Esophagus squamous epithelium (tissue), 5 donors: ENCODE data around the gene CPSF4. TPM values are rescaled to one million over a fixed set of nuclear protein-coding genes. Genes with fewer than 3 reads are reported as not detected.
A peak's percentile ranks its signal among the peaks of the same experiment; 100 is the strongest.

Experiments used
- DNase-seq: peaks from one replicate; lab custom pipeline; 2025; lab: John Stamatoyannopoulos, UW
- H3K27ac ChIP-seq, 4 donors: fragments of 200-600 bp; sonication (generic); one replicate each; pipeline ENCODE4 v1.5.1; 2016 to 2019; ENCODE audit warnings: mild to moderate bottlenecking in 1 of 4
- H3K27me3 ChIP-seq, 4 donors: fragments of 200-600 bp; sonication (generic); 1 replicate in 3 of 4; 2 replicates in 1 of 4; pipeline versions ENCODE4 v1.5.1 to v1.6.0; 2017 to 2021; ENCODE audit warnings: antibody characterized with exemption in 1 of 4
- H3K36me3 ChIP-seq, 3 donors: fragments of 200-600 bp; sonication (generic); one replicate each; pipeline ENCODE4 v1.5.1; 2016 to 2019
- H3K4me1 ChIP-seq, 3 donors: fragments of 200-600 bp; sonication (generic); one replicate each; pipeline ENCODE4 v1.5.1; 2017 to 2019
- H3K4me3 ChIP-seq, 4 donors: fragments of 200-600 bp; sonication (generic); 1 replicate in 3 of 4; 2 replicates in 1 of 4; pipeline ENCODE4 v1.5.1; 2016 to 2019; ENCODE audit warnings: mild to moderate bottlenecking in 2 of 4, moderate library complexity in 1 of 4
- H3K9me3 ChIP-seq, 3 donors: fragments of 200-600 bp; sonication (generic); one replicate each; pipeline ENCODE4 v1.5.1; 2016 to 2019
- POLR2A ChIP-seq, 4 donors: fragments of 450-650 bp; IDR thresholded peaks; one replicate each; pipeline ENCODE4 v1.6.1; 2017; ENCODE audit warnings: antibody characterized with exemption in 4 of 4, mild to moderate bottlenecking in 4 of 4, moderate library complexity in 3 of 4
- WGBS, 2 donors: methylation state at CpG; one replicate each; pipeline ENCODE4 v1.1.5; 2018; 5-methylcytosine and 5-hydroxymethylcytosine counted together
- intact Hi-C: fragments of 100-400 bp; cut with DNase I; formaldehyde crosslinking; loops from one replicate; pipeline ENCODE4 v1.15.0; 2022
- total RNA-seq, 4 donors: library from RNA; depleted of rRNA; stranded (reverse); fragments of >200 nt; gene quantifications; one replicate each; pipeline ENCODE4 v1.1.0, GENCODE V29; 2016
- TF ChIP-seq, protein P1 (sequence below), 6 experiments: fragments of 450-650 bp in 4 of 6; fragments of 200-600 bp in 2 of 6; sonication (generic) in 2 of 6; IDR thresholded peaks; one replicate each; pipeline ENCODE4 v1.5.1; 2016 to 2019; ENCODE audit warnings: antibody characterized with exemption in 6 of 6, mild to moderate bottlenecking in 4 of 6, moderate library complexity in 4 of 6
- donor health status: DM: yes; HTN: yes; CAD: no.

CPSF4 gene
- total RNA-seq, 4 donors from 2014 or later, result 15.1 to 29.2 (median 19.4) TPM

DNA sequence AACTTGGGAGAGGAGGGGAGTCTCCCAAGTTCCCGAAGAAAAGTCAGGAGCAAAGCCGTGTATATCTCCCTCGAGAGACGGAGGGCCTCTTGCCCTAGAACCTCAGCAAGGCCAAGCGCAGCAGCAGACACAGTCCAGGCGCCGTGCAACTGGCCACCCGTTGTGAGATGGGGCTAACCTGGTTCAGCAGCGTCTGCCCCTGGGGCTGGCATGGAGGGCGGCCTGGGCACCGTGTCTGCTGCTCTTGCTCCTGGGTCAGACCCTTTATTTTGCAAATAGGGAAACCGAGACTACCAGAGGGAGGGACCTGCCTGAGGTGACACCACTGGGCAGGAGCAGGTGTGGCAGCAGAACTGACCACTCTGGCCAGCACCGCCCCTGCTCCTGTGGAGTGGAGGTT is 13.8 kb downstream of the CPSF4 start:
- no peaks in the 10 kb centered on the region for H3K9me3 ChIP-seq
- intact Hi-C loops, result no loop called here
- H3K36me3 ChIP-seq, result peaks cover 22 to 100% (median 63%) of the 10 kb centered on the region in 3 donors
- no peak overlapping the region for H3K4me3 ChIP-seq
- H3K27me3 ChIP-seq, result no peaks in the 10 kb centered on the region
- TF ChIP-seq POLR2A (IDR thresholded peaks at IDR 0.05), result no peak
- TF ChIP-seq, protein P1, sequence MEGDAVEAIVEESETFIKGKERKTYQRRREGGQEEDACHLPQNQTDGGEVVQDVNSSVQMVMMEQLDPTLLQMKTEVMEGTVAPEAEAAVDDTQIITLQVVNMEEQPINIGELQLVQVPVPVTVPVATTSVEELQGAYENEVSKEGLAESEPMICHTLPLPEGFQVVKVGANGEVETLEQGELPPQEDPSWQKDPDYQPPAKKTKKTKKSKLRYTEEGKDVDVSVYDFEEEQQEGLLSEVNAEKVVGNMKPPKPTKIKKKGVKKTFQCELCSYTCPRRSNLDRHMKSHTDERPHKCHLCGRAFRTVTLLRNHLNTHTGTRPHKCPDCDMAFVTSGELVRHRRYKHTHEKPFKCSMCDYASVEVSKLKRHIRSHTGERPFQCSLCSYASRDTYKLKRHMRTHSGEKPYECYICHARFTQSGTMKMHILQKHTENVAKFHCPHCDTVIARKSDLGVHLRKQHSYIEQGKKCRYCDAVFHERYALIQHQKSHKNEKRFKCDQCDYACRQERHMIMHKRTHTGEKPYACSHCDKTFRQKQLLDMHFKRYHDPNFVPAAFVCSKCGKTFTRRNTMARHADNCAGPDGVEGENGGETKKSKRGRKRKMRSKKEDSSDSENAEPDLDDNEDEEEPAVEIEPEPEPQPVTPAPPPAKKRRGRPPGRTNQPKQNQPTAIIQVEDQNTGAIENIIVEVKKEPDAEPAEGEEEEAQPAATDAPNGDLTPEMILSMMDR (IDR thresholded peaks at IDR 0.05), result no peak
- peak overlapping the region in 3 of 4 donors; percentile 64 to 78 (median 68) for H3K27ac ChIP-seq
- no CpG with 5 or more reads among the region's 13 CpGs for WGBS, 2 donors
- H3K4me1 ChIP-seq, result peaks cover 0 to 25% (median 0%) of the 10 kb centered on the region in 3 donors
- DNase-seq, result no peak

DNA sequence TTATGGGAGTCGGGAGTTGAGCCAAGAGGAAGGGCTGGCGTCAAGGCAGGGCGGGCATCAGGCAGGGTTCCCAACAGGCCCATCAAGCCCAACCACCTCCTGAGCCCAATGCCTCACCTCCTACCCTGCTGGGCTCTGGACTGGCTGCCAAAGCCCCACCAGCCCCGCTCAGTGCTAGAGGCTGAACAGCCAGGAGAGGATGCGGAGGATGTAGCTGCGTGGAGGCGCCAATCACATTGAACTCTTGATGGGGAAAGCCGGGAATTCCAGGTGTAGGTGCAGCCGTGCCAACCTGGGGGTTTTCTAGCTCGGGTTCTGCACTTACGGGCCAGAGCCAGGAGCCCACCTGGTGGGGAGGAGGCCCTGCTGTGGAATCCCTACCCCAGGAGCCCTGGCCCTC is 14.4 kb downstream of the CPSF4 start:
- Histone ChIP-seq H3K27ac (peak overlapping the region in 3 of 4 donors; percentile 64 to 78 (median 68)), H3K27me3 (no peaks in the 10 kb centered on the region), H3K36me3 (peaks cover 24 to 100% (median 63%) of the 10 kb centered on the region in 3 donors), H3K4me1 (peaks cover 0 to 25% (median 0%) of the 10 kb centered on the region in 3 donors), H3K4me3 (no peak overlapping the region), H3K9me3 (no peaks in the 10 kb centered on the region)
- TF ChIP-seq, protein P1 (IDR thresholded peaks at IDR 0.05), result no peak
- no peak for TF ChIP-seq POLR2A (IDR thresholded peaks at IDR 0.05)
- DNase-seq, result no peak
- WGBS, 2 donors, result 60% methylated on average over 2 of the region's 11 CpGs; no CpG with 5 or more reads in 1 of the 2 donors
- intact Hi-C loops, result no loop called here

DNA sequence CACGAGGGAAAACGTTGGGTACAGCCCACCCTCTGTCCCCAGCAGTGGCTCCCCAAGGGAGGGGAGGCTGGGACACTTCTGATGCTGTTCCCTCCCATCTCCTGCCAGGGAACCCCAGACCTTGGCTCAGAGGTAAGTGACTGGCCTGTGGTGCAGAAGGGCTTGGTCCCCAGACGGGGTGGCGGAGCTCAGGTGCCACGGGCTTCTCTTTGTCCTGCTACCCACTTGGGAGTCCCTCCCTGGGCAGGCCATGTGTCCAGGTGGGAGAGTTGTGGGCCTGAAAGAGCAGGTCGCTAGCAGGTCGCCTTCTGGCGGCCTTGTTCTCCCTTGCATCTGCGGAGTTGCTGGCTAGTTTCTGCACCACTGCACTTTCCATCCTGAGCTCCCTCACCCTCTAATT is 17.1 kb downstream of the CPSF4 start:
- Histone ChIP-seq H3K36me3 (peaks cover 20 to 100% (median 50%) of the 10 kb centered on the region in 3 donors), H3K4me1 (peaks cover 0 to 38% (median 0%) of the 10 kb centered on the region in 3 donors), H3K27me3 (no peaks in the 10 kb centered on the region), H3K4me3 (no peak overlapping the region), H3K27ac (no peak overlapping the region), H3K9me3 (no peaks in the 10 kb centered on the region)
- no peak for DNase-seq
- intact Hi-C loops, result no loop called here
- WGBS, 2 donors, result 91% methylated on average over 4 of the region's 9 CpGs; no CpG with 5 or more reads in 1 of the 2 donors
- TF ChIP-seq, protein P1 (IDR thresholded peaks at IDR 0.05), result no peak
- no peak for TF ChIP-seq POLR2A (IDR thresholded peaks at IDR 0.05)

DNA sequence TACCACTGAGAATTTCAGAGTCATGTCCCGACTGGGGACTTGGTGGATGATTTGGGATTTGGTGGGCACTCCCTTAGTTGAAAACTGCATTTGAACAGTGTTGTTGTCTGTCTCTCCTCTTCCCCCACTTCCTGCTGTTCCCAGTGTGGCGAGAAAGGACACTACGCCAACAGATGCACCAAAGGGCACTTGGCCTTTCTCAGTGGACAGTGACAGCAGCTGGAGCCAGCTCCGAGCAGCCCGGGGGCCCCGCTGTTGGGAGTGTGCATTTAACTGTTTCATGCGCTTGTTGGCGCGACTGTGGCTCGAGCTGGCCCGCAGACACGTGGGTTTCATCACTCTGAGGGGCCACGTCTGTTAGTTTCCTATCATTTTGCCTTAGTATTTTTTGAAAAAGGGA is 17.5 kb downstream of the CPSF4 start:
- H3K27ac ChIP-seq, result no peak overlapping the region
- no peak for TF ChIP-seq POLR2A (IDR thresholded peaks at IDR 0.05)
- TF ChIP-seq, protein P1 (IDR thresholded peaks at IDR 0.05), result no peak
- intact Hi-C loops, result no loop called here
- no peak for DNase-seq
- no peaks in the 10 kb centered on the region for H3K9me3 ChIP-seq
- no peak overlapping the region for H3K4me3 ChIP-seq
- no peaks in the 10 kb centered on the region for H3K27me3 ChIP-seq
- H3K4me1 ChIP-seq, result peaks cover 0 to 42% (median under 1%) of the 10 kb centered on the region in 3 donors
- 76% methylated on average over 7 to 13 of the region's 13 CpGs for WGBS, 2 donors
- peaks cover 18 to 99% (median 48%) of the 10 kb centered on the region in 3 donors for H3K36me3 ChIP-seq

DNA sequence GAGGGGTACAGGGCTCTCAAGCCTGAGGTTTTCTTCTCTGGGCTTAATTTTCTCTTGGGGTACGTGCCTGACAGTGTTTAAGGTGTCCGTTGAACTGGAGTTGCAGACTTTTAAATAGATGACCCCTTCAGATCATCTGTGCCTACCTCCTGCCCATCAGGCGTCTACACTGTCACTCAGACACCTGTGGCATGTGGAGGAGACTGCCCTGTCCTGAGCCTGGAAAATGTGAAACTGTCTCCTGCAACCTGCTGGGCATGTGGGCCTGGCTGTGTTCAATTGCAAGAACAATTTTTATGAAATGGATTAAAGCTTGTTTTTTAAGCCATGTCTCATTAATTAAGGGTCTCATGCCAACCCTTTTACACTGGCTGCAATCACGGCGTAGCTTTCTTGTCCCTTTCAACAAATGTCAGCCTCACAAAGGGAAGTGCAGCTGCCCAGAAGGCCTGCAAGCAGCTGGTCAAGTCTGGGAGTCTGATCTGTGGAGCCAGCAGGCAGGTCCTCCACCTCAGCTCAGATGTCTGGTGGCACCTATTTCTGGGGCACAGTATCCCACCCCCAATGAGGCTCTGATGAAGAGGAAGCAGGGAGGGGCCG is 18.4 kb downstream of the CPSF4 start:
- 68 to 83% methylated on average over 5 of the region's 6 CpGs for WGBS, 2 donors
- TF ChIP-seq, protein P1 (IDR thresholded peaks at IDR 0.05), result no peak
- no peak for TF ChIP-seq POLR2A (IDR thresholded peaks at IDR 0.05)

More for the DNA sequence above, 18.4 kb downstream of the CPSF4 start:
- Histone ChIP-seq H3K4me3 (no peak overlapping the region), H3K27ac (no peak overlapping the region), H3K27me3 (no peaks in the 10 kb centered on the region), H3K36me3 (peaks cover 18 to 95% (median 41%) of the 10 kb centered on the region in 3 donors), H3K9me3 (no peaks in the 10 kb centered on the region), H3K4me1 (peaks cover 0 to 41% (median 6%) of the 10 kb centered on the region in 3 donors)
- intact Hi-C loops, result no loop called here
- DNase-seq, result no peak
